Smooth muscle cell (in vitro differentiated cells): Measurements from ENCODE around the gene NUP160. TPM values are rescaled to one million over a fixed set of nuclear protein-coding genes. Genes with fewer than 3 reads are reported as not detected.

Experiments used
- DNase-seq: peaks from one replicate; lab custom pipeline; 2025; ENCODE audit not compliant: unreplicated experiment; lab: John Stamatoyannopoulos, UW
- H2AFZ ChIP-seq: fragments of 200-600 bp; sonication (generic); 2 replicates; pipeline ENCODE4 v1.6.0; 2016; ENCODE audit warnings: antibody characterized with exemption, low read depth, mild to moderate bottlenecking
- H3F3A ChIP-seq: fragments of 200-600 bp; sonication (generic); 2 replicates; pipeline ENCODE4 v1.6.0; 2017; ENCODE audit warnings: antibody characterized with exemption, low read depth
- H3K27ac ChIP-seq: fragments of 200-600 bp; sonication (generic); 2 replicates; pipeline ENCODE4 v1.5.1; 2016; ENCODE audit warnings: low read depth, mild to moderate bottlenecking
- H3K27me3 ChIP-seq: fragments of 200-600 bp; sonication (generic); 2 replicates; pipeline ENCODE4 v1.6.1; 2016; ENCODE audit warnings: low read depth, mild to moderate bottlenecking
- H3K36me3 ChIP-seq: fragments of 200-600 bp; sonication (generic); 2 replicates; pipeline ENCODE4 v1.5.1; 2016; ENCODE audit warnings: low read depth
- H3K4me1 ChIP-seq: fragments of 200-600 bp; sonication (generic); 2 replicates; pipeline ENCODE4 v1.5.1; 2016; ENCODE audit warnings: low read depth
- H3K4me2 ChIP-seq: fragments of 200-600 bp; sonication (generic); 2 replicates; pipeline ENCODE4 v1.6.0; 2016; ENCODE audit warnings: mild to moderate bottlenecking
- H3K4me3 ChIP-seq: fragments of 200-600 bp; sonication (generic); 2 replicates; pipeline ENCODE4 v1.5.1; 2016; ENCODE audit warnings: mild to moderate bottlenecking
- H3K79me2 ChIP-seq: fragments of 200-600 bp; sonication (generic); 2 replicates; pipeline ENCODE4 v1.6.0; 2016; ENCODE audit warnings: low read depth, mild to moderate bottlenecking
- H3K9ac ChIP-seq: fragments of 200-600 bp; sonication (generic); 2 replicates; pipeline ENCODE4 v1.6.0; 2016; ENCODE audit warnings: low read depth
- H3K9me3 ChIP-seq: fragments of 200-600 bp; sonication (generic); replicated peaks from 2 replicates; pipeline ENCODE4 v1.5.1; 2016; ENCODE audit warnings: low read depth
- H4K20me1 ChIP-seq: fragments of 200-600 bp; sonication (generic); 2 replicates; pipeline ENCODE4 v1.6.0; 2016; ENCODE audit warnings: low read depth
- CTCF ChIP-seq: fragments of 200-600 bp; sonication (generic); IDR thresholded peaks from 2 replicates; pipeline ENCODE4 v1.5.1; 2017; ENCODE audit warnings: borderline replicate concordance, mild to moderate bottlenecking, antibody characterized with exemption; ENCODE audit not compliant: insufficient read depth, poor library complexity, severe bottlenecking
- WGBS: methylation state at CpG from one replicate; pipeline ENCODE4 v1.1.7; 2016; ENCODE audit warnings: low lambda C conversion rate; 5-methylcytosine and 5-hydroxymethylcytosine counted together
- polyA plus RNA-seq: library from polyadenylated mRNA; unstranded; fragments of >200 nt; fragmentation: Nextera tagmentation; extraction: Ambion mirVana; gene quantifications from 2 replicates; pipeline ENCODE4 v1.2.1, GENCODE V29; 2016
- total RNA-seq: library from RNA; depleted of rRNA; stranded (reverse); fragments of >200 nt; gene quantifications from 2 replicates; pipeline ENCODE4 v1.2.3, GENCODE V29; 2014

NUP160 gene
- total and polyA plus RNA-seq, 2 experiments from 2014 or later: 13.9 to 26.3 TPM

GRCh38 chr11:47854667-47855066, 6.5 kb upstream of the NUP160 start:
- no peaks in the 10 kb centered on the region for H3K4me1 ChIP-seq
- no peaks in the 10 kb centered on the region for H3K27me3 ChIP-seq
- H3K27ac ChIP-seq: no peak overlapping the region
- no peaks in the 10 kb centered on the region for H3K79me2 ChIP-seq
- no peaks in the 10 kb centered on the region for H3K9me3 ChIP-seq
- H3K4me3 ChIP-seq: no peak overlapping the region
- H2AFZ ChIP-seq: no peak overlapping the region
- TF ChIP-seq CTCF: no peak
- H3F3A ChIP-seq: no peaks in the 10 kb centered on the region
- WGBS: 94% methylated on average over 3 of the region's 3 CpGs
- DNase-seq: no peak
- no peaks in the 10 kb centered on the region for H4K20me1 ChIP-seq
- H3K9ac ChIP-seq: no peak overlapping the region
- no peak overlapping the region for H3K4me2 ChIP-seq
- no peaks in the 10 kb centered on the region for H3K36me3 ChIP-seq

- no peaks in the 10 kb centered on the region for H3K27me3 ChIP-seq
- H2AFZ ChIP-seq: no peak overlapping the region
- H3K79me2 ChIP-seq: peaks cover 12% of the 10 kb centered on the region
- H3K27ac ChIP-seq: no peak overlapping the region
- no peak overlapping the region for H3K9ac ChIP-seq
- H3K4me3 ChIP-seq: no peak overlapping the region
- H3K4me1 ChIP-seq: peaks cover 7% of the 10 kb centered on the region
- H3K4me2 ChIP-seq: no peak overlapping the region
- H3K9me3 ChIP-seq: no peaks in the 10 kb centered on the region
- no peak for DNase-seq
- WGBS: 86% methylated on average over 6 of the region's 6 CpGs
- no peak for TF ChIP-seq CTCF
- H4K20me1 ChIP-seq: no peaks in the 10 kb centered on the region
- no peaks in the 10 kb centered on the region for H3F3A ChIP-seq
- no peaks in the 10 kb centered on the region for H3K36me3 ChIP-seq
Observed at GRCh38 chr11:47852053-47852452, 3.9 kb upstream of the NUP160 start.

- peaks cover 29% of the 10 kb centered on the region for H3K79me2 ChIP-seq
- no peaks in the 10 kb centered on the region for H3K27me3 ChIP-seq
- no peak overlapping the region for H3K4me2 ChIP-seq
- no peak overlapping the region for H3K9ac ChIP-seq
- H3K9me3 ChIP-seq: no peaks in the 10 kb centered on the region
- TF ChIP-seq CTCF: no peak
- H3K27ac ChIP-seq: no peak overlapping the region
- H4K20me1 ChIP-seq: no peaks in the 10 kb centered on the region
- H3K4me3 ChIP-seq: no peak overlapping the region
- 91% methylated on average over 1 of the region's 1 CpG for WGBS
- H3K4me1 ChIP-seq: peaks cover 13% of the 10 kb centered on the region
- H2AFZ ChIP-seq: no peak overlapping the region
- DNase-seq: no peak
- no peaks in the 10 kb centered on the region for H3K36me3 ChIP-seq
- no peaks in the 10 kb centered on the region for H3F3A ChIP-seq
Observed at GRCh38 chr11:47850337-47850736, 2.2 kb upstream of the NUP160 start.

GRCh38 chr11:47848700-47849155, 578 bp upstream of the NUP160 start:
- no peak for TF ChIP-seq CTCF
- Histone ChIP-seq H4K20me1 (peaks cover 12% of the 10 kb centered on the region), H3K4me2 (peak overlapping the region; percentile 90), H3K9me3 (no peaks in the 10 kb centered on the region), H3K79me2 (peaks cover 43% of the 10 kb centered on the region), H3K9ac (peak overlapping the region; percentile 73), H3K27ac (peak overlapping the region; percentile 64), H3K4me3 (peak overlapping the region; percentile 80), H3K27me3 (no peaks in the 10 kb centered on the region), H3K36me3 (no peaks in the 10 kb centered on the region), H3F3A (no peaks in the 10 kb centered on the region), H2AFZ (peak overlapping the region; percentile 95), H3K4me1 (peaks cover 13% of the 10 kb centered on the region)
- 4% methylated on average over 14 of the region's 14 CpGs for whole genome bisulfite sequencing
- no peak for DNase-seq
